ENCODE data around the gene ARHGDIG. TPM values are rescaled to one million over a fixed set of nuclear protein-coding genes. Genes with fewer than 3 reads are reported as not detected.
A peak's percentile ranks its signal among the peaks of the same experiment; 100 is the strongest.
"Not testable (repeated sequence)": the region's sequence is repeated elsewhere in the genome, so short reads cannot be mapped to it uniquely, and the experiment has no call there.

The ARHGDIG gene
- total and polyA plus RNA-seq, 5 donors from 2014 or later: not detected

DNA sequence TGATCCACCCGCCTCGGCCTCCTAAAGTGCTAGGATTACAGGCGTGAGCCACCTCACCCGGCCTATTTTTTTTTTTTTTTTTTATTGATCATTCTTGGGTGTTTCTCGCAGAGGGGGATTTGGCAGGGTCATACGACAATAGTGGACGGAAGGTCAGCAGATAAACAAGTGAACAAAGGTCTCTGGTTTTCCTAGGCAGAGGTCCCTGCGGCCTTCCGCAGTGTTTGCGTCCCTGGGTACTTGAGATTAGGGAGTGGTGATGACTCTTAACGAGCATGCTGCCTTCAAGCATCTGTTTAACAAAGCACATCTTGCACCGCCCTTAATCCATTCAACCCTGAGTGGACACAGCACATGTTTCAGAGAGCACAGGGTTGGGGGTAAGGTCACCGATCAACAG, 22.3 kb upstream of the ARHGDIG start:
- not testable (repeated sequence) for H3K27ac ChIP-seq (ENCODE audit: insufficient read depth, low read length, poor library complexity, severe bottlenecking); H3K27me3 Mint-ChIP-seq; DNase-seq; H3K27me3 ChIP-seq (ENCODE audit: control insufficient read depth, insufficient read depth, low read length); ATAC-seq (ENCODE audit: low read depth in 2 of 2); H3K27ac Mint-ChIP-seq; H3K9me3 Mint-ChIP-seq; H3K4me3 Mint-ChIP-seq; H3K9me3 ChIP-seq (ENCODE audit: control insufficient read depth in 2 of 2, low read length in 2 of 2); H3K36me3 ChIP-seq (ENCODE audit: control insufficient read depth, insufficient read depth, low read length); H3K4me3 ChIP-seq (ENCODE audit: low read depth, low read length)
- peaks cover 12% of the 10 kb centered on the region for H3K4me1 ChIP-seq (ENCODE audit: control insufficient read depth, insufficient read depth, low read length, poor library complexity, severe bottlenecking)
- peaks cover 29% of the 10 kb centered on the region for H3K36me3 Mint-ChIP-seq
- H3K4me1 Mint-ChIP-seq: peaks cover 0 to 17% (median 7%) of the 10 kb centered on the region in 4 donors

DNA sequence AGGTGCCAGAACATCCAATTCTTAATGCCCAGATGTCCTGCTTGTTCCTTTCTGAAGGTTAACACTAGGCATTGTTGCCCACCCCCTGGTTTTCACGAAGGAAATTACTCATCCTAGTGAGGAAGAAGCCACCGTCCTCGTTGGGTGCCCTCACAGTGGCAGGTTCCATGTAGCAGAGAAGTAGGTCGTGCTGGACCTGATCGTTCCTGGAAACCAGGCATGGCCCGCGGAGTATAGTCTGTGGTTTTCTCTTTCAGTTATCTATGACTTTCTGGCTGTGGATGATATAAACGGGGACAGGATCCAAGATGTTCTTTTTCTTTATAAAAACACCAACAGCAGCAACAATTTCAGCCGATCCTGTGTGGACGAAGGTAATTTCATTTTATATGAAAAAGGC, 21.2 kb upstream of the ARHGDIG start:
- H3K27ac ChIP-seq (ENCODE audit: insufficient read depth, low read length, poor library complexity, severe bottlenecking): no peak overlapping the region
- no peaks in the 10 kb centered on the region for H3K27me3 ChIP-seq (ENCODE audit: control insufficient read depth, insufficient read depth, low read length)
- Mint-ChIP-seq H3K4me1 (peaks cover 0 to 8% (median 5%) of the 10 kb centered on the region in 4 donors), H3K4me3 (no peak overlapping the region), H3K27me3 (no peaks in the 10 kb centered on the region), H3K27ac (no peak overlapping the region), H3K36me3 (peaks cover 26% of the 10 kb centered on the region), H3K9me3 (no peaks in the 10 kb centered on the region)
- DNase-seq (no peak), ATAC-seq (ENCODE audit: low read depth in 2 of 2) (no peak)
- no peak overlapping the region for H3K4me3 ChIP-seq (ENCODE audit: low read depth, low read length)
- H3K9me3 ChIP-seq (ENCODE audit: control insufficient read depth in 2 of 2, low read length in 2 of 2): no peaks in the 10 kb centered on the region
- peaks cover under 1% of the 10 kb centered on the region for H3K4me1 ChIP-seq (ENCODE audit: control insufficient read depth, insufficient read depth, low read length, poor library complexity, severe bottlenecking)
- peaks cover 5% of the 10 kb centered on the region for H3K36me3 ChIP-seq (ENCODE audit: control insufficient read depth, insufficient read depth, low read length)

DNA sequence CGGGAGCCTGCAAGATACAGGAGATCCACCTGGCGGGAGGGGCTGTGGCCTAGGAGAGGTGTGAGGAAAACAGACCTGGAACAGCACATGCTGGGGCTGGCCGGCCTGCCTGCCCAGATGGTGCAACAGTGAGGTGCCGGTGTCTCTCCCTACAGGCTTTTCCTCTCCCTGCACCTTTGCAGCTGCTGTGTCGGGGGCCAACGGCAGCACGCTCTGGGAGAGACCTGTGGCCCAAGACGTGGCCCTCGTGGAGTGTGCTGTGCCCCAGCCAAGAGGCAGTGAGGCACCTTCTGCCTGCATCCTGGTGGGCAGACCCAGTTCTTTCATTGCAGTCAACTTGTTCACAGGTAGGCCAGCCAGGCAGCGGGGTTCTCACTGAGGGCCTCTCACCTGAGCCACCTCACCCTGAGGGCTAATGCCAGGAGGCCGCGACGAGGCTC, 20.6 kb upstream of the ARHGDIG start:
- H3K36me3 Mint-ChIP-seq: peaks cover 25% of the 10 kb centered on the region
- H3K9me3 ChIP-seq (ENCODE audit: control insufficient read depth in 2 of 2, low read length in 2 of 2): no peaks in the 10 kb centered on the region
- no peaks in the 10 kb centered on the region for H3K27me3 Mint-ChIP-seq

DNA sequence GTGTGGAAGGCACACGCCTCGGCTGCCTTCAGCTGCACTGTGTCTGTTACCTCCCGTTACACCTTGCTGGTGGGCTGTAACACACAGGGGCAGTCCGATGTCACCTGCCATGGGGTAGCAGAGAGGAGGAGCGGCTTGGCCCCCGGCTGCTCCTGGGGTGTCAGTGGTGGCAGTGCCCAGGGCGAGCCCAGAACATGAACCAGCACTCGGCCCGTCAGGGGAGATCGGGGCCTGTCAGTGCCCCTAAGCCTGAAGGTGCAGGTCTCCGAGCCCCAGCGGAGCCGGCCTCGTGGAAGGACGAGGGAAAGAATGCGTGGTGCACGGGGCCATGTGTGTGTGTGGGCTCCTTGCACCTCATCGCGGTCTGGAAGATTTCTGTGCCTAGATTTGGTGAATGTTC, 20.1 kb upstream of the ARHGDIG start:
- no peak for ATAC-seq (ENCODE audit: low read depth in 2 of 2)
- Mint-ChIP-seq H3K36me3 (peaks cover 25% of the 10 kb centered on the region), H3K4me1 (peaks cover 0 to 6% (median 4%) of the 10 kb centered on the region in 4 donors)

More for the DNA sequence above, 20.6 kb upstream of the ARHGDIG start:
- Histone ChIP-seq H3K4me3 (ENCODE audit: low read depth, low read length) (no peak overlapping the region), H3K36me3 (ENCODE audit: control insufficient read depth, insufficient read depth, low read length) (peaks cover 6% of the 10 kb centered on the region), H3K27ac (ENCODE audit: insufficient read depth, low read length, poor library complexity, severe bottlenecking) (no peak overlapping the region), H3K27me3 (ENCODE audit: control insufficient read depth, insufficient read depth, low read length) (no peaks in the 10 kb centered on the region), H3K4me1 (ENCODE audit: control insufficient read depth, insufficient read depth, low read length, poor library complexity, severe bottlenecking) (no peaks in the 10 kb centered on the region)
- Mint-ChIP-seq H3K9me3 (no peaks in the 10 kb centered on the region), H3K4me1 (peaks cover 0 to 7% (median 5%) of the 10 kb centered on the region in 4 donors), H3K27ac (no peak overlapping the region), H3K4me3 (no peak overlapping the region)
- no peak for DNase-seq
- ATAC-seq (ENCODE audit: low read depth in 2 of 2): no peak

DNA sequence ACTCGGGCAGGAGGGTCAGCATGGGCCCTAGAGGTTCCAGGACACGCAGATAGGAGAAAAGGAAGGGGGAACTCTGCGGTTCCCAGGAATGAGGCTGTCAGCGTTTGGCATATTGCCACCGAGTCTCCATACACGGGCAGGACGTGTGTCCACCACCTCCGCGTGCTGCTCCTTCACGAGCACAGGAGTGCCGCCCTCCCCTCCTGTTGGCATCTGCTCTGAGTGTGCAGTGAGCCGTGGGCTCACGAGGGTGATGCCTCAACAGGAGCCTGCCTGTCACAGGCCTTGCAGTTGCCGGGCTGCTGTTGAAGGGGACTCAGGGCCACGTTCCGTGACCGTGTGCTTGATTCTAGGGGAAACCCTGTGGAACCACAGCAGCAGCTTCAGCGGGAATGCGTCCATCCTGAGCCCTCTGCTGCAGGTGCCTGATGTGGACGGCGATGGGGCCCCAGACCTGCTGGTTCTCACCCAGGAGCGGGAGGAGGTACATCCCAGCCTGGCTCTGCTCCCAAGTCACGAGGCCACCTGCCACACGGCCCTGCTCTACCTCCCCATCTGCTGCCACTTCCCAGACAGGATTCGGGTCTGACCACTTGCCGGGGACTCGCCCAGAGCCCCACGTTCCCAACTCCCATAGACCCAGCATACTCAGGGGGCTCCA, 19.2 kb upstream of the ARHGDIG start:
- Histone ChIP-seq H3K4me3 (ENCODE audit: low read depth, low read length) (no peak overlapping the region), H3K4me1 (ENCODE audit: control insufficient read depth, insufficient read depth, low read length, poor library complexity, severe bottlenecking) (no peaks in the 10 kb centered on the region), H3K9me3 (ENCODE audit: control insufficient read depth in 2 of 2, low read length in 2 of 2) (no peaks in the 10 kb centered on the region), H3K27me3 (ENCODE audit: control insufficient read depth, insufficient read depth, low read length) (no peaks in the 10 kb centered on the region), H3K27ac (ENCODE audit: insufficient read depth, low read length, poor library complexity, severe bottlenecking) (no peak overlapping the region), H3K36me3 (ENCODE audit: control insufficient read depth, insufficient read depth, low read length) (peaks cover 7% of the 10 kb centered on the region)
- no peak overlapping the region for H3K4me3 Mint-ChIP-seq
- H3K27ac Mint-ChIP-seq: peak overlapping the region in 1 of 3 donors; percentile 71
- DNase-seq (no peak), ATAC-seq (ENCODE audit: low read depth in 2 of 2) (no peak)
- H3K36me3 Mint-ChIP-seq: peaks cover 21% of the 10 kb centered on the region
- no peaks in the 10 kb centered on the region for H3K9me3 Mint-ChIP-seq
- H3K27me3 Mint-ChIP-seq: no peaks in the 10 kb centered on the region
- peaks cover 0 to 5% (median under 1%) of the 10 kb centered on the region in 4 donors for H3K4me1 Mint-ChIP-seq

More for the DNA sequence above, 20.1 kb upstream of the ARHGDIG start:
- Histone ChIP-seq H3K36me3 (ENCODE audit: control insufficient read depth, insufficient read depth, low read length) (peaks cover 7% of the 10 kb centered on the region), H3K27ac (ENCODE audit: insufficient read depth, low read length, poor library complexity, severe bottlenecking) (no peak overlapping the region), H3K9me3 (ENCODE audit: control insufficient read depth in 2 of 2, low read length in 2 of 2) (no peaks in the 10 kb centered on the region), H3K4me1 (ENCODE audit: control insufficient read depth, insufficient read depth, low read length, poor library complexity, severe bottlenecking) (no peaks in the 10 kb centered on the region), H3K27me3 (ENCODE audit: control insufficient read depth, insufficient read depth, low read length) (no peaks in the 10 kb centered on the region), H3K4me3 (ENCODE audit: low read depth, low read length) (no peak overlapping the region)
- Mint-ChIP-seq H3K4me3 (no peak overlapping the region), H3K9me3 (no peaks in the 10 kb centered on the region), H3K27me3 (no peaks in the 10 kb centered on the region), H3K27ac (peak overlapping the region in 1 of 3 donors; percentile 42)
- DNase-seq: no peak

DNA sequence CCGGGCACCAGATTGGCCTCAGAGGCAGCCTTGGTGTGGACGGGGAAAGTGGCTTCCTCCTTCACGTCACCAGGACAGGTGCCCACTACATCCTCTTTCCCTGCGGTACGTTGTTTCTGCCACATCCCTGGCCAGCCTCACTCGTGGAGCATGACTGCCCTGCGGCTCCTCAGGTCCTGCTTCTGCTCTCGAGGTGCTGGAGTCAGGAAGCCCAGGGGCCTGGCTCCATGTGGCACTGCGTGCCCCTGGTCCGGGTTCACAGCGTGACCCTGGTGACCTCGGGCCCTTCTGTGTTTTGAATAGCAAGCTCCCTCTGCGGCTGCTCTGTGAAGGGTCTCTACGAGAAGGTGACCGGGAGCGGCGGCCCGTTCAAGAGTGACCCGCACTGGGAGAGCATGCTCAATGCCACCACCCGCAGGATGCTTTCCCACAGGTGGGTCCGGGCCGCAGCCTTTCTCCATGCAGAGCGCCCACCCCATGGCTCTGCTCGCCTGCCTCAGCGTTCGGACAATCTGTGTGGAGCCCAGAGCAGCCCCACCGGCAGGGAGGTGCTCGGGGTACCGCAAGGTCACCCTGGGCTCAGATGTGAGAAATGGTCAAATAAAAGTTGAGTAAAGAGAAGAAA, 18.2 kb upstream of the ARHGDIG start:
- peak overlapping the region in 1 of 3 donors; percentile 48 for H3K27ac Mint-ChIP-seq
- H3K4me1 ChIP-seq (ENCODE audit: control insufficient read depth, insufficient read depth, low read length, poor library complexity, severe bottlenecking): no peaks in the 10 kb centered on the region
- H3K27ac ChIP-seq (ENCODE audit: insufficient read depth, low read length, poor library complexity, severe bottlenecking): no peak overlapping the region
- DNase-seq: no peak
- no peaks in the 10 kb centered on the region for H3K9me3 Mint-ChIP-seq
- H3K27me3 Mint-ChIP-seq: no peaks in the 10 kb centered on the region
- no peak overlapping the region for H3K4me3 Mint-ChIP-seq
- no peaks in the 10 kb centered on the region for H3K27me3 ChIP-seq (ENCODE audit: control insufficient read depth, insufficient read depth, low read length)
- H3K36me3 Mint-ChIP-seq: peaks cover 20% of the 10 kb centered on the region
- H3K36me3 ChIP-seq (ENCODE audit: control insufficient read depth, insufficient read depth, low read length): peaks cover 7% of the 10 kb centered on the region
- no peak for ATAC-seq (ENCODE audit: low read depth in 2 of 2)
- no peak overlapping the region for H3K4me3 ChIP-seq (ENCODE audit: low read depth, low read length)
- peaks cover 0 to 6% (median 0%) of the 10 kb centered on the region in 4 donors for H3K4me1 Mint-ChIP-seq
- no peaks in the 10 kb centered on the region for H3K9me3 ChIP-seq (ENCODE audit: control insufficient read depth in 2 of 2, low read length in 2 of 2)

DNA sequence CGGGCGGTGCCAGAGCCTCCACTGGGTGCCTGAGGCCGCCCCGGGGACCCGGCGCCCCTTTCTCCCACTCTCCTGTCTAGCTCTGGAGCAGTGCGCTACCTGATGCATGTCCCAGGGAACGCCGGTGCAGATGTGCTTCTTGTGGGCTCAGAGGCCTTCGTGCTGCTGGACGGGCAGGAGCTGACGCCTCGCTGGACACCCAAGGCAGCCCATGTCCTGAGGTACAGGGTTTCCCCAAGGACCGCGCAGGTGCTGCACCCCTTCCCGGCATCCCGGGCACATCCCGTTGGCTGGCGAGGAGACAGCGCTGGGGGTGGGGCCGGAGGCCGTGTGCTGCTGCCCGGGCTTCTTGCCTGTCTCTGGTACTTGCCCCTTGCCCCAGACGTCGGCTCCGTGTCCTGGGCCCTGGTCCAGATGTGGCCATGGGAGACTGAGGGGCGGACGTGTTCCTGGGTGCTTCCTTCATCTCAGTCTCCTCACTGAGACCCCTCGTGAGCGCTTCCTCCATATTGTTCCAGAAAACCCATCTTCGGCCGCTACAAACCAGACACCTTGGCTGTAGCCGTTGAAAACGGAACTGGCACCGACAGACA, 17.1 kb upstream of the ARHGDIG start:
- Histone ChIP-seq H3K27me3 (ENCODE audit: control insufficient read depth, insufficient read depth, low read length) (no peaks in the 10 kb centered on the region), H3K4me1 (ENCODE audit: control insufficient read depth, insufficient read depth, low read length, poor library complexity, severe bottlenecking) (no peaks in the 10 kb centered on the region), H3K27ac (ENCODE audit: insufficient read depth, low read length, poor library complexity, severe bottlenecking) (no peak overlapping the region), H3K36me3 (ENCODE audit: control insufficient read depth, insufficient read depth, low read length) (peaks cover 7% of the 10 kb centered on the region), H3K4me3 (ENCODE audit: low read depth, low read length) (no peak overlapping the region), H3K9me3 (ENCODE audit: control insufficient read depth in 2 of 2, low read length in 2 of 2) (no peaks in the 10 kb centered on the region)
- DNase-seq (no peak), ATAC-seq (ENCODE audit: low read depth in 2 of 2) (no peak)
- Mint-ChIP-seq H3K27me3 (no peaks in the 10 kb centered on the region), H3K4me3 (no peak overlapping the region), H3K4me1 (peaks cover 0 to 7% (median 0%) of the 10 kb centered on the region in 4 donors), H3K9me3 (no peaks in the 10 kb centered on the region), H3K36me3 (peaks cover 22% of the 10 kb centered on the region), H3K27ac (no peak overlapping the region)

Measured in CD4-positive, CD25-positive, alpha-beta regulatory T cell (primary cell).